ENCODE measurements around the gene ADAM8.
"Not testable (repeated sequence)": the region's sequence is repeated elsewhere in the genome, so short reads cannot be mapped to it uniquely, and the experiment has no call there.

ADAM8 gene

DNA sequence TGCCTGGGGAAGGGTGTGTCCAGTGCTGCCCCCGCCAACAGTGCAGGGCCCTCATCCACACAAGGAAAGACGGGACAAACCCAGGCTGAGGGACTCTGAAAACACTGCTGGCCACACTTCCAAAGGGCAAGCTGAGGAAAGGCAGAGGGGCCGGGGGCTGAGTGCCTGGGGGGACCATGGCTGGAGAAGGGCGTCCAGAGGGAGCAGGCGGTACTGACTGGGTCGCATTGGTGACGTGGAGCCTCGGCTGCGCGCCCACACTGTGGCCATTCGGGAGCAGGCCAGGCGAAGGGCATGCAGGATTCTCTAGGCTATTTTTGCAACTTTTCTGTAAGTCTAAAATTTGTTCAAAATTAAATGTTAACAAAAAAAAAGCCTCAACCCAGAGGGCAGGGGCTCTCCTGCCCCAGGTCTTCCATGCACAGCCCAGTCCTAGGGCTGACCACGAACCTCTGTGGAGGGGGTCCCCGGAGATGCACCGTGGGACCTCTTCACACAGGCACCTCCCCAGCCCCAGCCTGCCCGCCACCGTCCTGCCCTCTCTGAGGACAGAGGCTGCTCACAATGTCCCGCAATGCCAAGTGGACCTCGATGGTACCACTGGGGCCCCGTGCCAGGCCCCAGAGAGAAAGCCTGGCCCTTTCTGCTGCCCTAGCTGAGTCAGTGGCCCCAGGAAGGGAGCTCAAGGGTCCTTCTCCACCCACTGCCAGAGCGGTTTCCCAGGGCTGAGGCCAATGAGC is 10.4 kb downstream of the ADAM8 start:
- DNase-seq = no peak

DNA sequence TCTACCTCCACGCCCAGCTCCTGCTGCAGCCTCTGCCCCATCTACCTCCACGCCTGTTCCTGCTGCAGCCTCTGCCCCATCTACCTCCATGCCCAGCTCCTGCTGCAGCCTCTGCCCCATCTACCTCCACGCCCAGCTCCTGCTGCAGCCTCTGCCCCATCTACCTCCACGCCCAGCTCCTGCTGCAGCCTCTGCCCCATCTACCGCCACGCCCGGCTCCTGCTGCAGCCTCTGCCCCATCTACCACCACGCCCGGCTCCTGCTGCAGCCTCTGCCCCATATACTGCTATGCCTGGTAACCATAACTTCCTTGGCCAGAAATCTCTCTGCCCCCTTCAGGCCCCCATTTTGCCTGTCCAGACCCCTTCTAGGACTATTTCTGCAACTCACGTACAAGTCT is 11.6 kb downstream of the ADAM8 start:
- not testable (repeated sequence) for DNase-seq

DNA sequence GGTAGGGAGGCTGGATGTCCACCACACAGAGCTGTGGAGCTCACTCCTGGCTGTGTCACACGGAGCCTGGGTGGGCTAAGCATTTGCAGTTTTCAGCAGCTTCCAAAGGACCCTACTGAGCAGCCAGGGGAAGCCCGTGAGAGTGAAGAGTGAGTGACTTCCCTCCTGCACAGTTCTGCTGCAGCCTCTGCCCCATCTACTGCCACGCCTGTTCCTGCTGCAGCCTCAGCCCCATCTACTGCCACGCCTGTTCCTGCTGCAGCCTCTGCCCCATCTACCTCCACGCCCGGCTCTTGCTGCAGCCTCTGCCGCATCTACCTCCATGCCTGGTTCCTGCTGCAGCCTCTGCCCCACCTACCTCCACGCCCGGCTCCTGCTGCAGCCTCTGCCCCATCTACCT is 12.2 kb downstream of the ADAM8 start:
- DNase-seq = no peak

DNA sequence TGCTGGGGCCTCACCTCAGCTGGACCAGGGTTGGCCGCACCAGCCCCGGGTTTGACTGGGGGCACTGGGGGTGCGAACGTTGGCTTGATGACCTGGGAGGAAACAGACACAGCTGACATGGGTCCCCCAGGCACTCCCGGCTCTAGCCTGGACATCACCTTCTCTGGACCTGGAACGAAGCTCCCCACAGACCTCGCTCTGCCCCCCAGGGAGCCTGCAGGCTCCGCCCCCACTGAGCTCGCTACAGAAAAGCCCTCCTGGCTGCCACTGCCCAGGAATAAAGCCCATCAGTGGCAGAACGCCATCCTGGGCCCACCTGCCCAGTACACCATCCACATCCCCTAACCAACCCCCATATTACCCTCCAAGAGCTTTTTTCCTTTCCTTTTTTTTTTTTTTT is 13.0 kb downstream of the ADAM8 start:
- DNase-seq = no peak

DNA sequence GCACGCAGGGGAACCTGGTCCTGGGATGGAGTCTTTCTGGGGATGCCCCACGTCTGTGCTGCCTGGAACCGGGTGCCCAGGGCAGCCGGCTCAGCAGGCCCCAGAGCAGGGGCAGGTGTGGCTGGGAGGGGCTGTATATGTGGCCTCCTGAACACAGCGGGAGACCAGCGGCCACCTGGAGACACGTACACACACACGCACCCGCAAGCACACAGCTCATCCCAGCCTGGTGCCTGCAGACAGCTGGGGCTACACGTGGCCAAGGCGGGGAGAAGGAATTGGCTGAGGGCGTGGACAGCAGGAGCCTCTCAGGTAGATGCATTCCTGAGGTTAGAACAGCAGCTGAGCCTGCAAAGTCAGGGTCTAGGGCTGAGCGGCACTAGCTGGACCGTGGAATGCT is 14.0 kb downstream of the ADAM8 start:
- no peak for DNase-seq

DNA sequence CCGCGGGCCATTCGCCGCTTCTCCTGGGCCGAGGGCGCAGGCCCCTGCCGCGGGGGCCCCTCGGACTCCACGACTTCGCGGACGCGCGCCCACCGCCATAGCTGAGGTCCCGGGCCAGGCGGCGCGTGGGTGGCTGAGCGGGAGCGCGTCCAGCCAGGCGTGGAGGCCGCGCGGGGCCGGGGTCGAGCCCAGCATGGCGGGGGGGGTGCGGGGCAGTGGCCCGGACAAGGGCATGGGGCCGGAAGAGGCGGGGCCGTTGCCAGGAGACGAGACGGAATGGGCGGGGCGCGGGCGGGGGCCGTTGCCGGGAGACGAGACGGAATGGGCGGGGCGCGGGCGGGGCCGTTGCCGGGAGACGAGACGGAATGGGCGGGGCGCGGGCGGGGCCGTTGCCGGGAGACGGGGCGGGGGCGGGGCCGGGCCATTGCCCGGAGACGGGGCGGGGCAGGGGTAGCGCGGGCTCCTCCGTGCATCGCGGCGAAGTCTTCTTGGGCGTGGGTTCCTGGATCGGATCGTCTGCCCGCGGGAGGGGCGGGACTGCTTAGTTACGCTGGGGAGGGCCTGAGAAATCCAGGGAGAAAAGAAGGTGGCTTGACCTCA is 14.8 kb downstream of the ADAM8 start:
- DNase-seq = peak; percentile 92

DNA sequence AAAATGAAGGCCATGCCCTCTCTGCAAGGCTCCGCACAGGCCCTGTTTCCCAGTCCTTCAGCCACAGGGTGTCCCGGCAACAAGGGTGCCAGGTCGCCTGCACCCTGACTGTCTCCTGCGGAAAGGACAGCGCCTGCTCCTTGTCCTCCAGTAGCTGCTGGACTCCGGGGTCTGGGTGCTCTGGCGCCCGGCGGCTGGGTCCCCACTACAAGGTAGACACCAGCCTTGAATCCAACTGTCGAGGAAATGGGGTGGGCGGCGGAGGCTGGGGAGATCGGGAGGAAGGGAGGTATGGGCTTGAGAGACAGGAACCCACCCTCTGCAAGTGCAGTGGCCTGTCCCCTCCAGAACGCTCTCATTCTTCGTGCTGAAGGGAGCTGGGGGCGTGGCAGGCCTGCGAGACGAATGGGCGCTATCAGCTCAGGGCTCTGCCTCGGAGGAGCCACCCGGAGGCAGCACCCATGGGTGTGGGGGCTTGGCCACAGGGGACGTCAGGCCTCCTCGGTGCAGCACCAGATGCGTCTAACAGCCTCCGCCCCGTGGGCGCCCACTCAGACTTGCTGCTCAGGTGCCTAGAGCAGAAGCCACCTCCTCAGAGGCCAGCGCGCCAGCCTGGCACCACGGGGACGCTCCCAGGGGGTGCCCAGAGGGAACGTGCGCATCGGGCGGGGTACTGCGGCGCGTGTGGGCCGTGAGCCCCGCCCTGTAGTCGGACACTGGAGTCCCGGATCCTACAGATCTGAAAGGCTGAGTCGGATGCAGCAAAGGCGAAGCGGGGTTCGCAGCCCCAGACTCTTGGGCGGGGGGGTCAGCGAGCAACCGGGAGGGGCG is 15.6 kb downstream of the ADAM8 start:
- DNase-seq = peak; percentile 80

DNA sequence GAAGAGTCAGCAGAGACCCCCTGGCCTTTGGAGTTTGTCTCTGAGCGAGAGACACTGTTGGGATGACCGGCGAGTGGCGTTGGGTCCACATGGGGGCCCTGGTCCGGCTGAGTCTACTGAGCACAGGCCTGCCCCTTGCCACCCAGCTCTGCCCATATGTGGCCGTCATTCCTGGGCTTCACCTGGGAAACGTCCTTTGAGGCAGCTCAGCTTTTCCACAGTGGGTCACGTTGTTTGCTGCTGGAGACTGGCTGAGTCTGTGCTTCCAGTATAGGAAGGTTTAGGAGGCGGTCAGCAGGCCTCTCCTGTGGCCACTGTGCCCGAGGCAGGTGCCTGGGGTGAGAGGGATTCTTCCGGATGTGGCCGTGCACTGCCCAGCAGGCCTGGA is 17.1 kb downstream of the ADAM8 start:
- no peak for DNase-seq

DNA sequence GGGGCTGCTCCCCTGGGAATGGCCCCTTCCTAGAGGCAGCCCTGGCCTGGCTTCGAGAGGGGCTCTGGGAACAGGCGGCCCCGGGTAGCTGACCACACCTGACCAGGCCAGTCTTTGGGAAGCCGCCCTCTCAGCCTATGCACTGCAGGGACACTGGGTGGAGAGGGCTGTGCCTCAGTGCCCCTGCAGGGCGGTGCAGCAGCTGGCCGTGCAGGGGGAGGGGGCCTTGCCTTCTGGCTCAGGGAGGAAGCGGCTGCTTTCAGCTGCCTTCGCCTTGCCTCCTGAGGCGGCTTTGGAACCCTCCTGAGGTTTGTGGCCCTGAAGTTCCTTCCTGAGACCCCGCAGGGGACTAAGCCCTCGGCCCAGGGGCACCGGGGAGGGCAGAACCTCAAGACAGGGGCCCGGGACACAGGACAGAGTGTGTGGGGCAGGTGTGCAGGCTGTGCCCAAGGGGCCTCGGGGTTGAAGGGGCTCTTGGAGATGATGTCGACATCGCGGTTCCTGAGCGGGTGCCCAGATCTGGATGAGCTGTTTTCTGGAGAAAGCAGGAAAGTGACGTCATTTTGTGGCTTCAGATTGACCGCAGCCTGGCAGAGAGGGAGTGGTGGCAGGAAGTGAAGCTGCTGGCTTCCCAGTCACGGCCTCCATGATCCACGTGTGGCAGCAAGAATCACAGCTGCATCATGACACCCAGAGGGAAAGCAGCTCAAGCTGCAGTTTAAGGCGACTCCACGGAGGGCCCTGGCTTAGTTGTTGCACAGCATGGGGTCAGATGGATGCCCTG is 17.7 kb downstream of the ADAM8 start:
- peak; percentile 94 for DNase-seq

DNA sequence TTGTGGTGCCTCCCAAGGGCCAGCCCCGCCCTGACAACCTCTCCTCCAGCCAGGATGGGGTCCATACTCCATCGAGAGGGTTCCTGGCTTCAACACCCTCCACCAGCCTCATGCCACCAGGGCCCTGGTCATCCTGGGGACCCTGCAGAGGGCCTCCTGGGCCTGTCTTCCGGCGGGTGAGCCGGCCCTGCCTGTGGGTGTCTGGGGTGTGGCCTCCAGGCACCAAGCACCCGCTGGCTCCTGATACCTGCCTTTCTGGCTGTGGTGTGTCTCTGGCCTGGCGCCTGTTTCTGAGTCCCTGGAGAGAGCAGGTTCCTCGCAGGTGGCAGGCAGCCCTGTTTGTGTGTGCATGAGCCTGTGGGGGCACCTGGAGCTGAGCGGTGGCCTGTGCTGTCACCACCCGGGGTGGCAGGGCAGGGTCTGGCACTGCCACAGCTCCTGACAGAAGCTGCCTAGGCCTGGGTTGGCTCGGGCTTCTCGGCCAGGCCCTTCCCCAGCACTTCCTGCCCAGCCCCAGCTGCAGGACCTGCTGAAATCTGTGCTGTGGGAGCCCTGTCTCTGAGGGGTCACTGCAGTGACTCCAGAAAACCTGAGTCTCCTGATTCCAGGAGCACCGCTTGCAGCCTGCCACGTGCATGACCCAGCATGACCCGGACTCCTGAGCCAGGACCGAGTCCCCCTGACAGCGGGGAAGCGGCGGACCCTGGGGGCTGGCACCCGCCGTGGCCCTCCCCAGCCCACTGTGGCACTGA is 18.4 kb downstream of the ADAM8 start:
- no peak for DNase-seq

DNA sequence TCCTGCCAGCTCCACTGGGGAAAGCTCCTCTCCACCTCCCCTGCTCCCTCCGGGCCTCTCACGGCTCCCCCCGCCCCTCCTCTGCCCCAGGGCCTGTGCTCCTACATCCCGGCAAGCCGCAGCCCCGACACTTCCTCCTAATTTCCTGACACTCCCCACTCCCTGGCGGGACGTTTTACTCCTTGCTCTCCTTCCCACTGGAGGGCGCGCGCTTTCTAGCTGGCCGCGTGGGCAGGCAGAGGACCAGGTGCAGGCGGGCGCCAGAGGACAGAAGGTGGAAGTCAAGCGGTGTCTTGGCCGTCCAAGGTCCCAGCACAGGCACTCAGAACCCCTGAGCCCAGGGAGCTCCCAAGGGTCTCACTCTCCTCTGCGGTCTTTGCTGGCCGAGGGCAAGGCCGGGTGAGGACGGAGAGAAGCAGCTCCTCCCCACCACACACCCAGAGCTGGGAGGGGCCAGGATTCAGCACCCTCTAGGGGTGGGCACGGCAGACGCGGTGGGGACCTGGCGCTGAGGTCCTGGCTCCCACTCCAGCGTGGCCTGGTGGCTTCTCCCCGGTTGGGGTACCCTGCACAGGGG is 19.1 kb downstream of the ADAM8 start:
- peak; percentile 72 for DNase-seq

DNA sequence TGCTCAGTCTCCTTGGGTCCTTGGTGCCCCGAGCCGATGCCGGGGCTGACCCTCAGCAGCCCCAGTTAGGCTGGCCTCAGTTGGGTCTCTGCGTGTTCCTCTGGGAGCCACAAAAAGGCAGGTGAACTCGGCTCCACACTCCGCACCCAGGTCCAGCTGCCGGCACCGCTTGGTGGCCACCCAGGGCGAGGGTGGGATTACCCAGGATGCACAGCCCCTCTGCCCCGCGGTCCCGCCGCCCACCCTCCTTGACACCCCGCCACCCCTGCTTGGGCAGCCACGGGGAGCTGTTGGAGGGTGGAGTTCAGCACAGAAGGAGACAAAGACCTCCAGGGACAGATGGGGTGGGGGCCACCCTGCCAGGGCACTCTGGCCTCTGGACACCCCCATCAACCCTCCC is 21.3 kb downstream of the ADAM8 start:
- DNase-seq = no peak

DNA sequence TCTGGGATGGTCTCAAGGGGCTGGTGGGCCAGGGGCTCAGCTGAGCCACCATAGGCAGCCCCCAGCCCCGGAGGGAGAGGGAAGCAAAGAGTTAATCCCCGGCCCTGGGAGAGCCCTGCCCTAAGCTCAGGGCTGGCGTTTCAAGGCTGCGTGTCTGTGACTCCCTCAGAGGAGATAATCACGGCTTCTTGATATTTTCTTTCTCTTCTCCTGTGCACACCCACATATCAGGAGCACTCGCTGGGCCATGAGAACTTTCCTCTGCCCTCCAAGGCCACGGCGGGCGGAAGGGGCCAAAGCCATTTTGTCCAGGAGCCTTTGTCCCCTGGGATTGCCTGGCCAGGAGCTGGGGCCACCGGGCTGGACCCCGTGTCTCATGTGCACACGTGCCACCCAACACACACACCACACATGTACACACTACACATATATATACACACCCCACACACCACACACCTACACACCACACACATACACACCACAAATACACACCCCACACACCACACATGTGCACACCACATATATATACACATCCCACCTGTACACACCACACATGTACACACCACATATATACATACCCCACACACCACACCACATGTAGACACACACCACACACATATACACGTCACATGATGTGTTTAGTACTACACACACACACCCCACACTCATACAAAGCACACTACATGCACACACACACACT is 22.1 kb downstream of the ADAM8 start:
- no peak for DNase-seq

DNA sequence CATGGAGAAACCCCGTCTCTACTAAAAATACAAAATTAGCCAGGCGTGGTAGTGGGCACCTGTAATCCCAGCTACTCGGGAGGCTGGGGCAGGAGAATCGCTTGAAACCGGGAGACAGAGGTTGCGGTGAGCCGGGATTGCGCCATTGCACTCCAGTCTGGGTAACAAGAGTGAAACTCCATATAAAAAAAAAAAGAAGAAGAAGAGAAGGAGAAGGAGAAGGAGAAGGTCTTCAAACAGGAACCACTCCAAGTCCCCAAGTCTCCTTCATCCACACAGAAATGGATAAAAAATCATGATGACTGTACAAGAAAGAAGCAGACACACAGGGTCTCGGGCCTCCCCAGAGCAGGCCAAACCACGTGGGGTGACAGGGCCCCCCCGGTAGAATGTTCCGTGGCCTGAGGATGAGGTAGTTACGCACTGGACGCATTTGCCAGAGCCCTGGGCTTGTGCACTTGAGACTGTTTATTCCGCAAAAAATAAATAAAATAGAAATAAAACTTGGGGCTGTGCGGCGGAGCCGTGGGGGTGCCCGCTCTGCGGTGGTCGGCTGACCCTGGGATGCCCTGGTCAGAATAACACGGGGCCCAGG is 23.2 kb downstream of the ADAM8 start:
- DNase-seq = no peak

DNA sequence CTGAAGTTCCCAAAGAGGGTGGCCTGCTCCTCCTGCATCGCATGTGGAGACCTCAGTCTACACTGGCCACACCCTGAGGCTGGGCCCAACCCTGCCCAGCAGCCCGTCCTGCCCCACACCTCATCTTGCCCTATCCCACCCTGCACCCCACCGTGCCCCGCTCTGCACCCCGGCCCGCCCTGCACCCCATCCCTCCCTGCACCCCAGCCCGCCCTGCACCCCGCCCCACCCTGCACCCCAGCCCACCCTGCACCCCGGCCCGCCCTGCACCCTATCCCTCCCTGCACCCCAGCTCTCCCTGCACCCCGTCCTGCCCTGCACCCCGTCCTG is 24.5 kb downstream of the ADAM8 start:
- DNase-seq = no peak

DNA sequence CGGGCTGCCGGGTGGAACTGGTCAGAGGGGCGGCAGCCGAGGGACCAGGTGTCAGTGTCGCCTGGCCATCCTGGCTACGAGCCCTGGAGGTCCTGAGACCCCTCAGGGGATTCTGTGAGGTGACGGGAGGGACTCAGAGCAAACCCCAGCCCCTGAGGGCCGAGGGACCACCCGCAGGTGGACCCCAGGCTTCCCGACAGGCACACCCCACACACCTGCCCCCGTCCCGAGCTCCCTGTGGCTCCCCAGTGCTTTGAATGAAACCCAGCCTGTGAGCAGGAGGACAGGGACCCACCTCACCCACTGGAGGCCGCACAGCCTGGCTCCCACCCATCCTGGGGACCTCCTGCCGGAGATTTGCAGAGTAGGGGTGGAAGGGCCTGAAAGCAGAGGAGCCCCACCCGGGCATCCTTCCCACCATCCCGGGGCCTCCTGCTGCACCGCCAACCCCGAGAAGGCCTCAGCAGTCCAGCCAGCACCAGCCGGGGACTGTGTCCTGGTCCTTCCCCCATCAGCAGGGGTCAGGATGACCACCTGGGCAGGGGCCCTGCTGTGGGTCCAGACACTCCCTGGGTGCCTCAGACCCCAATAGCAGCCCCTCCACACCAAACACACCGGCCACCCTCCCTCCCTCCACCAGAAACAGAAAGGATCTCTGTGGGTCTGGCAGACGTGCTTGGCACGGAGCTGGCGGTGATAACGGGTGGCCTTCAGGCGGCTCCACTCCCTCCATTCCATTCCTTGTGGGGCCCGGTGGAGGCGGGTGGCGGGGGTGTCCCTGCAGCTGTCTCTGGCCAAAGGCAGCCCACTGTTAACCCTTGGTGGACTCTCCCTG is 25.1 kb downstream of the ADAM8 start:
- peak; percentile 63 for DNase-seq

DNA sequence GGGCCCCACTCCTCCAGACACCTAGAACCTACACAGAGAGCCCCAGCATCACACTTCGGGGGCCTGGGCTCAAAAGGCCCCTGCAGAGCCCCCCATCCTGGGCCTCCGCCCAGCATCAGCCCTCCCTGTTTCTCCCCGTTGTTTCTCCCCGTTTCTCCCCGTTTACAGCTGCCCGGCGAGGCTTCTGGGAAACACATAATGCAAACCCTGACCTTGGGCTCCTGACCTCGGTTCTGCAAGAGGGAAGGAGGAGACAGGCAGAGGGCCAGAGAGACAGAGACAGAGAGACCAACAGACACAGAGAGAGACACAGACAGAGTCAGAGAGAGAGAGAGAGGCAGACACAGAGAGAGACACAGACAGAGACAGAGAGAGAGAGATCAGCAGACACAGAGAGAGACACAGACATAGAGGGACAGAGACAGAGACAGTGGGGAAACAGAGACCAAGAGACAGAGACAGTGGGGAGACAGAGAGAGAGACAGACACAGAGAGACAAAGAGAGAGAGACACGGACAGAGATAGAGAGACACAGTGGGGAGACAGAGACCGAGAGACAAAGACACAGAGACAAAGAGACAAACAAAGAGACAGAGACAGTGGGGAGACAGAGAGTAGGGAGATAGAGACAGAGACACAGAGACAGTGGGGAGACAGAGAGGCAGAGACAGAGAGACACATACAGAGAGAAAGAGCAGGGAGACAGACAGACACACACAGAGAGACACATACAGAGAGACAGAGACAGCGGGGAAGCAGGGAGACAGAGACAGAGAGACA is 26.5 kb downstream of the ADAM8 start:
- no peak for DNase-seq

DNA sequence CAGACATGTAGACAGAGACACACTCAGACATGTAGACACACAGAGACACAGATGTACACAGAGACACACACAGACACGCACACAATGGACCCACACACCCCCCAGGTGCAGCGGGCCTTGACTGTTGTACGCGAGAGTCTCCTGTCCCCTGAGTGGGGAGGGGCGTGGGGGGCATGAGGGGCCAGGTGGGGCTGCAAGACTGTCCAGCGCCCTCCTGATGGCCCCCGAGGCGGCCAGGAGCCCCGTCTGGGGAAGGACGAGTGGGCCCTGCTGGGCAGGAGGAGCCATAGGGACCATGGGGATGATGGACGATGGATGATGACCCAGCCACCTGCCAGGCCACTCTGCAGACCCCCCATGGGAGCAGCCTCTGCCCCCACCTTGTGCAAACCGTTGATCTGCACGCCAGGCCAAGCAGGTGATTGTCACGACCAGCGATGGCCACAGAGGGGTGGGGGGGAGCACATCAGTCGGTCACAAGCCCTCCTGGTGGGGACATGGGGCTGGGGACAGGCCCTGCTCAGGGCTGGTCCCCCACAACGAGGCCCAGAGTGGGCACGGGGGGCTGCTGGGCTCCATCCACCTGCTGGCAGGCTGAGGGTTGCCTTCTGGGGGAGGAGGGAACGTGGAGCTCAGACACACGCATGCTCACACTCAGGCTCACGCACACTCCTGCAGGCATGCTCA is 27.4 kb downstream of the ADAM8 start:
- DNase-seq = no peak

DNA sequence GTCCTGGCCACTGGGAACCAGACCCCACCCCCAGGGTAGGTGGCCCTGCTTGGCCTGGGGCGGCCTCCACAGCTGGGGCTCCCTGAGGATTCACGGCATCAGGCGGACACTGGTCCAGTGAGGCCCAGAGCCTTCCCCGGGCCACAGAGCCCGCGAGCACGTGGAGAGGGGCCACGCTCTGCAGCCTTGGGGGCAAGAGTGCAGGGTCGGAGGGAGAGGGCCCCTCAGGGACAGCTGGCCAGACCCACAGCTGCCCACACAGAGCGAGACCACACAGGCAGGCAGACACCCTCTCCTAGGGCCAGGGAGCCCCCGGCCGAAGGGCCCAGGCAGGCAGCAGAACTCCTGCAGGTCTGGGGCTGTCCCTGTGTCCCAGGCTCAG is 28.3 kb downstream of the ADAM8 start:
- no peak for DNase-seq

All from hematopoietic multipotent progenitor cell treated with erythropoietin and hydrocortisone succinate and interleukin-3 and kit ligand, for 4 days (in vitro differentiated cells).